Lower leg skin (tissue), 3 donors: ENCODE results near the gene UBAC2.

Experiments used
- POLR2A ChIP-seq, 2 donors: fragments of 450-650 bp; IDR thresholded peaks; one replicate each; pipeline ENCODE4 v1.6.1; 2016 to 2017; ENCODE audit warnings: antibody characterized with exemption in 2 of 2, mild to moderate bottlenecking in 1 of 2, moderate library complexity in 1 of 2
- TF ChIP-seq, protein P1 (sequence below), 3 donors: fragments of 450-650 bp; IDR thresholded peaks; one replicate each; pipeline ENCODE4 v1.5.1; 2016; ENCODE audit warnings: antibody characterized with exemption in 3 of 3, mild to moderate bottlenecking in 3 of 3, moderate library complexity in 2 of 3

DNA sequence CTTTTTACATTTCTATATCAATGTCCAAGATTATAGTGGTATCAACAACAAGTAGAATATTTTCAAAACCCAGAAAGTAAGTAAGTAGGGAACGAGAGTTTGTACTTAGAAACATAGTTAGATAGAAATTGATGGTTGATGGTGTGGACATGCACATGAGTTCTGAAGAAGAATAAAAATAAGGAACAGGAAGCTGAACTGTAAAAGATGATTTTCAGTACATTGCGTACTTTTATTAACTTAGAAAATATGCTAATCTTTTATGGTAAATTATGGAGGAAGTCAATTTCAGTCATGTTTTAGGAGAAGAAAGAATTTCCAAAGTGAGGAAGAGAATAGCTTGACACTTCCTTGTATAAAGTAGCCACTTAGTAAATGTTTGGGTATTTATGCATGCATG is 69.9 kb downstream of the UBAC2 start:
- TF ChIP-seq, protein P1, sequence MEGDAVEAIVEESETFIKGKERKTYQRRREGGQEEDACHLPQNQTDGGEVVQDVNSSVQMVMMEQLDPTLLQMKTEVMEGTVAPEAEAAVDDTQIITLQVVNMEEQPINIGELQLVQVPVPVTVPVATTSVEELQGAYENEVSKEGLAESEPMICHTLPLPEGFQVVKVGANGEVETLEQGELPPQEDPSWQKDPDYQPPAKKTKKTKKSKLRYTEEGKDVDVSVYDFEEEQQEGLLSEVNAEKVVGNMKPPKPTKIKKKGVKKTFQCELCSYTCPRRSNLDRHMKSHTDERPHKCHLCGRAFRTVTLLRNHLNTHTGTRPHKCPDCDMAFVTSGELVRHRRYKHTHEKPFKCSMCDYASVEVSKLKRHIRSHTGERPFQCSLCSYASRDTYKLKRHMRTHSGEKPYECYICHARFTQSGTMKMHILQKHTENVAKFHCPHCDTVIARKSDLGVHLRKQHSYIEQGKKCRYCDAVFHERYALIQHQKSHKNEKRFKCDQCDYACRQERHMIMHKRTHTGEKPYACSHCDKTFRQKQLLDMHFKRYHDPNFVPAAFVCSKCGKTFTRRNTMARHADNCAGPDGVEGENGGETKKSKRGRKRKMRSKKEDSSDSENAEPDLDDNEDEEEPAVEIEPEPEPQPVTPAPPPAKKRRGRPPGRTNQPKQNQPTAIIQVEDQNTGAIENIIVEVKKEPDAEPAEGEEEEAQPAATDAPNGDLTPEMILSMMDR (IDR thresholded peaks at IDR 0.05) = no peak
- TF ChIP-seq POLR2A (IDR thresholded peaks at IDR 0.05) = no peak
